ENCODE measurements around the gene KYNU. TPM values are rescaled to one million over a fixed set of nuclear protein-coding genes. Genes with fewer than 3 reads are reported as not detected.
"Not testable (repeated sequence)": the region's sequence is repeated elsewhere in the genome, so short reads cannot be mapped to it uniquely, and the experiment has no call there.

The KYNU gene
- 11.7 and 16.9 TPM in 2 replicates for total RNA-seq (2014; rRNA removed; shearing (Covaris generic))

GRCh38 chr2:142877216-142877838 is at the start of gene KYNU:
TSS of gene KYNU (plus strand) at chr2:142877664. CDS start at chr2:142885368, 7,704 bp downstream.
- DNase-seq (ENCODE audit: low read depth), result peak; percentile 19

- DNase-seq (ENCODE audit: low read depth), result no peak
Observed at GRCh38 chr2:142834021-142834420, 43.4 kb upstream of the KYNU start.

- no peak for DNase-seq (ENCODE audit: low read depth)
Observed at GRCh38 chr2:142840436-142840835, 37.0 kb upstream of the KYNU start.

GRCh38 chr2:142841788-142842187 is 35.7 kb upstream of the KYNU start:
- DNase-seq (ENCODE audit: low read depth), result no peak

- DNase-seq (ENCODE audit: low read depth), result no peak
Observed at GRCh38 chr2:142842369-142842768, 35.1 kb upstream of the KYNU start.

GRCh38 chr2:142843731-142844130 is 33.7 kb upstream of the KYNU start:
- no peak for DNase-seq (ENCODE audit: low read depth)

- DNase-seq (ENCODE audit: low read depth), result no peak
Observed at GRCh38 chr2:142848023-142848606, 29.3 kb upstream of the KYNU start.

GRCh38 chr2:142849820-142850219 is 27.6 kb upstream of the KYNU start:
- DNase-seq (ENCODE audit: low read depth), result no peak

GRCh38 chr2:142853912-142854311 is 23.6 kb upstream of the KYNU start:
- no peak for DNase-seq (ENCODE audit: low read depth)

GRCh38 chr2:142857256-142858164 is 20.0 kb upstream of the KYNU start:
- no peak for DNase-seq (ENCODE audit: low read depth)

- no peak for DNase-seq (ENCODE audit: low read depth)
Observed at GRCh38 chr2:142858961-142859360, 18.5 kb upstream of the KYNU start.

- DNase-seq (ENCODE audit: low read depth), result no peak
Observed at GRCh38 chr2:142862299-142862698, 15.2 kb upstream of the KYNU start.

- no peak for DNase-seq (ENCODE audit: low read depth)
Observed at GRCh38 chr2:142862847-142863246, 14.6 kb upstream of the KYNU start.

- no peak for DNase-seq (ENCODE audit: low read depth)
Observed at GRCh38 chr2:142863485-142863961, 13.9 kb upstream of the KYNU start.

GRCh38 chr2:142864605-142865004 is 12.9 kb upstream of the KYNU start:
- not testable (repeated sequence) for DNase-seq (ENCODE audit: low read depth)

GRCh38 chr2:142865924-142866323 is 11.5 kb upstream of the KYNU start:
- no peak for DNase-seq (ENCODE audit: low read depth)

GRCh38 chr2:142866426-142866825 is 11.0 kb upstream of the KYNU start:
- no peak for DNase-seq (ENCODE audit: low read depth)

- DNase-seq (ENCODE audit: low read depth), result no peak
Observed at GRCh38 chr2:142867136-142867535, 10.3 kb upstream of the KYNU start.

GRCh38 chr2:142868229-142868762 is 9.2 kb upstream of the KYNU start:
- DNase-seq (ENCODE audit: low read depth), result peak; percentile 40

- not testable (repeated sequence) for DNase-seq (ENCODE audit: low read depth)
Observed at GRCh38 chr2:142869065-142869460, 8.4 kb upstream of the KYNU start.

GRCh38 chr2:142869461-142870106 is 7.9 kb upstream of the KYNU start:
- DNase-seq (ENCODE audit: low read depth), result no peak

GRCh38 chr2:142870526-142870925 is 6.9 kb upstream of the KYNU start:
- DNase-seq (ENCODE audit: low read depth), result no peak
